ENCODE measurements around the gene CHID1. TPM values are rescaled to one million over a fixed set of nuclear protein-coding genes. Genes with fewer than 3 reads are reported as not detected.
A peak's percentile ranks its signal among the peaks of the same experiment; 100 is the strongest.

The CHID1 gene
- total RNA-seq, 4 donors from 2014 or later, result 75.0 to 144 (median 93.8) TPM

DNA sequence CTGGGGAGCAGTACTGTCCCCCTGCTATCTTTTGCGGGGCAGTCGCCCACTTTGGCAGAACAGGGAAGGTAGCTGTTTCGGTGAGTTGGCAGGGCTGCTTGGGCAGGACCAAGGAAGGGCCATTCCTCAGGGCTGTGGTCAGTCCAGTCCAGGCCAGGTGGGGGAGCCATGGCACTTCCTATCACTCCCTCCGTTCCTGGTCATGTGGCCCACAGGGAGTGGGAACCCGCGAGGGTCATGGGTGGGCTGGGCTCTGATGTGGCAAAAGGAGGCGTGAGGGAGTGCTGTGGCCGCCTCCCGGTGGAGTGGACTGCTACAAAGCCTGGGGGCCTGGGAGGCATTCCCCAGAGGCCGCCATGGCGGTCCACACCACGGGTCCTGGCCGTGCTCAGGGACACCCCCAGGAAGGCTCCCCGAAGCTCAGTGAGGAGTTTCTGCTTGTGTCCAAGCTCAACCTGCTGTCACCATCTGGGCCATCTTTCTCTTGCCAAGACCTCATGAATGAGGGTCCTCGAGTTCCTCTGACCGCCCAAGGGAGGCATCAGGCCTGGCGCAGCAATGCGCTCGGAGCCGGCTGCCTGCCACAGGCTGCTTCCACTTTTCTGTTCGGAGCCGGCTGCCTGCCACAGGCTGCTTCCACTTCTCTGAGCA, 11.9 kb downstream of the CHID1 start:
- no peak for TF ChIP-seq POLR2A (IDR thresholded peaks at IDR 0.05)
- TF ChIP-seq, protein P1, sequence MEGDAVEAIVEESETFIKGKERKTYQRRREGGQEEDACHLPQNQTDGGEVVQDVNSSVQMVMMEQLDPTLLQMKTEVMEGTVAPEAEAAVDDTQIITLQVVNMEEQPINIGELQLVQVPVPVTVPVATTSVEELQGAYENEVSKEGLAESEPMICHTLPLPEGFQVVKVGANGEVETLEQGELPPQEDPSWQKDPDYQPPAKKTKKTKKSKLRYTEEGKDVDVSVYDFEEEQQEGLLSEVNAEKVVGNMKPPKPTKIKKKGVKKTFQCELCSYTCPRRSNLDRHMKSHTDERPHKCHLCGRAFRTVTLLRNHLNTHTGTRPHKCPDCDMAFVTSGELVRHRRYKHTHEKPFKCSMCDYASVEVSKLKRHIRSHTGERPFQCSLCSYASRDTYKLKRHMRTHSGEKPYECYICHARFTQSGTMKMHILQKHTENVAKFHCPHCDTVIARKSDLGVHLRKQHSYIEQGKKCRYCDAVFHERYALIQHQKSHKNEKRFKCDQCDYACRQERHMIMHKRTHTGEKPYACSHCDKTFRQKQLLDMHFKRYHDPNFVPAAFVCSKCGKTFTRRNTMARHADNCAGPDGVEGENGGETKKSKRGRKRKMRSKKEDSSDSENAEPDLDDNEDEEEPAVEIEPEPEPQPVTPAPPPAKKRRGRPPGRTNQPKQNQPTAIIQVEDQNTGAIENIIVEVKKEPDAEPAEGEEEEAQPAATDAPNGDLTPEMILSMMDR (IDR thresholded peaks at IDR 0.05), result peak in 1 of 6 experiments; percentile 28
- Histone ChIP-seq H3K4me3 (replicated peaks in 1 of 3) (no peak overlapping the region), H3K27ac (no peak overlapping the region), H3K27me3 (no peaks in the 10 kb centered on the region), H3K36me3 (peaks cover 39 to 43% of the 10 kb centered on the region in 2 donors), H3K9me3 (no peaks in the 10 kb centered on the region), H3K4me1 (no peaks in the 10 kb centered on the region)
- 81 to 86% methylated on average over 18 to 19 of the region's 22 CpGs for WGBS, 2 donors
- peak; percentile 49 to 63 for DNase-seq
- intact Hi-C loops (cut with DNase I), result no loop called here

DNA sequence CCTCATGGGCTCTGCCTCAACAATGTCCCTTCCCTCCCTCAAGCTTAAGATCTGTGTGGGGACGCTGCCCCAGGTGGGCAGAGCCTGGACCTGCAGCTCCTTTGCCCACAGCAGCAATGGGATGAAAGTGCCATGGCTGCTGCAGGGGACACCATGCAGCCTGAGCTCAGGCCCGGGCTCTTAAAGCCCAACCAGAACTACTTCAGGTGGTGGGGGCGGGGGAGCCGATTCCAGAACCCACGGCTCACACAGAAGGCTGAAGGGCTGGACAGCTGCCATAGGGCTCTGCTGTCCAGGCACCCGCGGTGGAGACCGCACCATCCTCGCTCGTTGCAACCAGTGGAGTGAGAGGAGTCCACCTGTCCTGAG, 12.5 kb downstream of the CHID1 start:
- intact Hi-C loops (cut with DNase I), result no loop called here
- Histone ChIP-seq H3K9me3 (no peaks in the 10 kb centered on the region), H3K27me3 (no peaks in the 10 kb centered on the region), H3K4me1 (no peaks in the 10 kb centered on the region), H3K4me3 (replicated peaks in 1 of 3) (no peak overlapping the region), H3K27ac (no peak overlapping the region), H3K36me3 (peaks cover 37 to 42% of the 10 kb centered on the region in 2 donors)
- TF ChIP-seq, protein P1 (IDR thresholded peaks at IDR 0.05), result peak in 3 of 6 experiments; percentile 7 to 16 (median 15)
- TF ChIP-seq POLR2A (IDR thresholded peaks at IDR 0.05), result no peak
- DNase-seq, result peak; percentile 65 to 85
- 46 to 69% methylated on average over 5 to 7 of the region's 10 CpGs for WGBS, 2 donors

DNA sequence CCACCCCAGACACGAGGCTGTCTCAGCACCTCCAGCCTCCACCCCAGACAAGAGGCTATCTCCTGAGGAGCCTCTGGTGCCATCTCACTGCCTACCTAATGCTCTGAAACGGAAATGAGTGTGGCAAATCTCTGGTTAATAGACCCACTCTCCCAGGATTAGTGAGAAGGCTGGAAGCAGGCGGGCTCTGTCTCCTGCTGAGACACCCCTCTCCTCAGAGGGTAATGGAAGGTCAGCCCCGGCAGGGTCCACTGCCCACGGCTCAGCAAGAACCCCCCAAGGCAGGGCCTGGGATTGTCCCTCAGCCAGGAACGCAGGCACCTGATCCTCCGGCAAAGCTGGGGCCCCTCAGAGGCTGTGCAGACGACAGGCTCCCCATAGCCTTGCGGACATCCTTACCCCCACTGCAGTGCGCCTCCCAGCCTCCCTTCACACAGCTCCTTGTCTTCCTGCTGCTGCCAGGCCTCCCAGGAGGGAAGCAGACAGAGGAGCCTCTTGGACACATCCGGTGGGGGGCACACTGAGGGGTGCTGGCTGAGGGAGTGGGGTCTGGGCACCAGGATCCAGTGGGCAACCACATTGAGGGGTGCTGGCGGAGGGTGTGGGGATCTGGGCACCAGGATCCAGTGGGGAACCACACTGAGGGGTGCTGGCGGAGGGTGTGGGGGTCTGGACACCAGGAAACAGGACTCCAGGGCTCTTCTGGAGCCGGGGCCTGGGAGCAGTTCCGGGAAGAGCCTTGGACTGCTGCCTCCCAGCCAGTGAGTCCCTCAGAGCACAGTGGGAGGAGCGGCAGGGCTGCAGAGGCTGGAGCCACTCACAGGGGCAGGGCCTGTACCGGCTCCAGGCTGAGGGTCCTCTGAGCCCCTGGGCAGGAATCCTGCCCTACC, 13.1 kb downstream of the CHID1 start:
- intact Hi-C loops (cut with DNase I), result no loop called here
- H3K27ac ChIP-seq, result no peak overlapping the region

DNA sequence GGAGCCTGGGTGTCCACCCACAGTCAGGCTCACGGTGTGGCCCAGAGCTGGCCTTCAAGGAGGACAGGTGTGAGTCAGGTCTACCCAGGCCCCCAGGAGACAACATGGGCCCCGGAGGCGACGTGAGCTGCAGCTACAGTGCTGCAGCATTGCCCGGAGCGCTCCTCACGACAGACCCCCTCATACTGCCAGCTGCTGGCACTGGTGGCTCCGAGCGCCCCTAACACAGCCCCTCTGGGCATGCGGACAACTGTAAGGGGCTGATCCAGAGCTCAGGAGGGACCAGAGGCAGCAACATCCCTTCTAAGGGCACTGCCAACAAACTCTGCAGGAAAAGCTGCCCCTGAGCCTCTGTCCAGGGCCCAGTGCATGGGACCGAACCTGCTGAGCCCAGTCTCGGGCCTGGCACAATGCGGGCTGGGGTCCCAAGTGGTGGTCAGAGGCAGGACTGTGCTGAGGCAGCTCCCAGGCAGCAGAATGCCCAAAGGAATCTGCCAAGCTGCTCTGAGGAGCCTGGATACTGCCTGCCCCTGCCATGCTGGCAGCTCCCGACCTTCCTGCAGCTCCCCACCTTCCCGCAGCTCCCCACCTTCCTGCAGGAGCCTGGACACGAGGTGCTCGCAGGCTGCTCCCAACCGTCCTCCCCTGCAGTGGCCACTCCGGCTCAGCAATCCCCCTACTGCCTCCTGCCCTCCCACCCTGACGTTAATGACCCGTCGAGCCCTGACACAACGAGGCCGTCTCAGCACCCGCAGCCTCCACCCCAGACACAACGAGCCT, 15.1 kb downstream of the CHID1 start:
- Histone ChIP-seq H3K27me3 (no peaks in the 10 kb centered on the region), H3K36me3 (peaks cover 13 to 17% of the 10 kb centered on the region in 2 donors)
- intact Hi-C loops (cut with DNase I), result no loop called here

More for the DNA sequence above, 13.1 kb downstream of the CHID1 start:
- WGBS, 2 donors, result 75 to 82% methylated on average over 11 to 15 of the region's 17 CpGs
- Histone ChIP-seq H3K9me3 (no peaks in the 10 kb centered on the region), H3K27me3 (no peaks in the 10 kb centered on the region), H3K4me1 (no peaks in the 10 kb centered on the region), H3K36me3 (peaks cover 31 to 36% of the 10 kb centered on the region in 2 donors), H3K4me3 (replicated peaks in 1 of 3) (no peak overlapping the region)
- TF ChIP-seq POLR2A (IDR thresholded peaks at IDR 0.05), result no peak
- TF ChIP-seq, protein P1 (IDR thresholded peaks at IDR 0.05), result no peak
- DNase-seq, result no peak

More for the DNA sequence above, 15.1 kb downstream of the CHID1 start:
- TF ChIP-seq POLR2A (IDR thresholded peaks at IDR 0.05), result no peak
- TF ChIP-seq, protein P1 (IDR thresholded peaks at IDR 0.05), result no peak
- H3K4me1 ChIP-seq, result no peaks in the 10 kb centered on the region
- H3K4me3 ChIP-seq (replicated peaks in 1 of 3), result no peak overlapping the region
- H3K9me3 ChIP-seq, result no peaks in the 10 kb centered on the region
- no peak overlapping the region for H3K27ac ChIP-seq
- WGBS, 2 donors, result 91 to 92% methylated on average over 19 to 25 of the region's 26 CpGs
- no peak for DNase-seq
